Measurements from ENCODE around the gene LYZL1.
"Not testable (repeated sequence)": the region's sequence is repeated elsewhere in the genome, so short reads cannot be mapped to it uniquely, and the experiment has no call there.

Gene LYZL1

GRCh38 chr10:29326299-29326698 is 37.4 kb downstream of the LYZL1 start:
- H3K9ac ChIP-seq (ENCODE audit: low read length), result no peak overlapping the region
- no peak overlapping the region for H3K4me3 ChIP-seq (ENCODE audit: low read length)
- H3K4me1 ChIP-seq (ENCODE audit: control insufficient read depth, insufficient read depth, low read length), result peaks cover 9% of the 10 kb centered on the region
- no peaks in the 10 kb centered on the region for H3K36me3 ChIP-seq (ENCODE audit: control insufficient read depth, insufficient read depth, low read length)
- no peaks in the 10 kb centered on the region for H3K9me3 ChIP-seq (ENCODE audit: control insufficient read depth, low read length)
- no peaks in the 10 kb centered on the region for H3K27me3 ChIP-seq (ENCODE audit: control insufficient read depth, insufficient read depth, low read length)

DNA sequence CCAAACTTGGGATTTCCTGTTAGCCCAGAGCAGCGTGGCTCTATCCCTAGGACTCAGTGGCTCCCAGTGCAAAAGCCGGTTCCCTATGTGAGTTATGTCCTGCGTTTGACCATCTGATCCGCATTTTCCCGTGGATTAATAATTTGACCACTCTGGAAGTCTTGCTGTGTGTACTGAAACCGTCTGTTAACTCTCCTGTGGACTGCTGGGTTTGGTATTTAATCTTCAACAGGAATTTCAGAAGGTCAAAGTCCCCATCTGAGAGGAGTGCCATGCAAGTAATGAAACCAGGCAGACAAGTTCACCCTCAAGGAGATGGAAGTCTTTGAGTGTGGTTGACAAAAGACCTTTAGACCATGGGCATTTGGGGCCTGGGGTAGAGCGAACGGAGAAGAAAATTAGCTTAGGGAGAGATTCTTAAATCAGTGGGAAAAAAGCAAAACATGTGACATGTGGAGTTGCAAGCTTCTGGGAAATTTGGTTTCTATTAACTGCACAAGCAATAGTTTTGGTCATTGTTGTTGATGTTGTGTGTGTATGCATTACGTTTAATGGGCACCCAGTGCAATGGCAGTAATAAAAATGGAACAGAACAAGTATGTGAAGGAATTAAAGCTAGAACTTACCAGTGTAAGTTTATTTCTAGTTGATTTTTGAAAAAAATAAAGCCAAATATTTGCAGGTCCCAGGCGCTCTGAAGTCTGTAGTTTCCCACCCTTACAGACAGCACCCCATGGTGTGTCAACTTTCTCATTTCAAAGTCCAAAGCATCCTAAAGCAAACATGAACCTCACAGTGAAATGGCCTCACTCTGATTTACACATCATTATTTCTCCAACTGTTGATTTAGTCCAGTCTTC is 38.2 kb downstream of the LYZL1 start:
- Histone ChIP-seq H3K9me3 (ENCODE audit: control insufficient read depth, low read length) (no peaks in the 10 kb centered on the region), H3K27me3 (ENCODE audit: control insufficient read depth, insufficient read depth, low read length) (no peaks in the 10 kb centered on the region), H3K36me3 (ENCODE audit: control insufficient read depth, insufficient read depth, low read length) (no peaks in the 10 kb centered on the region), H3K4me3 (ENCODE audit: low read length) (no peak overlapping the region), H3K4me1 (ENCODE audit: control insufficient read depth, insufficient read depth, low read length) (peaks cover 9% of the 10 kb centered on the region), H3K9ac (ENCODE audit: low read length) (no peak overlapping the region)

DNA sequence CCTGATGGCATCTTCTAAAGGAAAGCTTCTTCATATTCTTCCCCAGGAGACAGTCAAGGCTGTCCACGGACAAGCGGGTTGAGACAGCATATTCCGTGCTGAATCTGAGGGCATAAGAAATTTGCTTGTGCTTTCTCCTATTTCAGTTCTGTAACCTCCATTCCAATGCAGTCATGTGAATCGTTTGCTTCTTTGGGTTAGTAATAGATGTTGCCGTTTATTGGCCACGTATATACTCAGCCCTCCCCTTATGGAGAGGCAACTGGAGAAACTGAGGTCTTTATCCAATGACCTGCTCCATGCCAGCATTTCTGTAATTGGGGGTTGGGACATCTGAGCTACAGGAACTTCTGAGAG is 38.9 kb downstream of the LYZL1 start:
- Histone ChIP-seq H3K36me3 (ENCODE audit: control insufficient read depth, insufficient read depth, low read length) (no peaks in the 10 kb centered on the region), H3K27me3 (ENCODE audit: control insufficient read depth, insufficient read depth, low read length) (no peaks in the 10 kb centered on the region), H3K4me3 (ENCODE audit: low read length) (no peak overlapping the region), H3K4me1 (ENCODE audit: control insufficient read depth, insufficient read depth, low read length) (peaks cover 9% of the 10 kb centered on the region), H3K9me3 (ENCODE audit: control insufficient read depth, low read length) (no peaks in the 10 kb centered on the region), H3K9ac (ENCODE audit: low read length) (no peak overlapping the region)

DNA sequence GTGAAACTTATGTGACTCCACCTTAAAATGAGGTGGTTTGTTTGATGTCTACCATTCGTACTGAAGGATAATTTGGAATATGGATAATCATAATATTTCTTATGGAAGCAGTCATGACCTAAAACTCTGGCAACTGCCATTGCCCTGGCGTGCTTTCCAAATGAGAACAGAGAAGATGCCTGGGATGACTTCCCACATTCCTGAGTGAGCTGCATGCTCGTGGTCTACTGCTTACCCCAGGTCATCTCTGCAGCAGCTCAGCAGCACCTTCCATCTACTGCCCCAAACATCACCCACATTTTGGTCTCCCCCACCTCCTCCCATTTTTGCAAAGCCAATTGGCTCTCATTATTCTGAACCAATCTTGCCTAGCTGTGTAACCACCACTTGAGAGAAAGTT is 40.1 kb downstream of the LYZL1 start:
- H3K9me3 ChIP-seq (ENCODE audit: control insufficient read depth, low read length), result no peaks in the 10 kb centered on the region
- H3K27me3 ChIP-seq (ENCODE audit: control insufficient read depth, insufficient read depth, low read length), result no peaks in the 10 kb centered on the region
- H3K4me3 ChIP-seq (ENCODE audit: low read length), result no peak overlapping the region
- no peak overlapping the region for H3K9ac ChIP-seq (ENCODE audit: low read length)
- no peaks in the 10 kb centered on the region for H3K36me3 ChIP-seq (ENCODE audit: control insufficient read depth, insufficient read depth, low read length)
- peaks cover 9% of the 10 kb centered on the region for H3K4me1 ChIP-seq (ENCODE audit: control insufficient read depth, insufficient read depth, low read length)

DNA sequence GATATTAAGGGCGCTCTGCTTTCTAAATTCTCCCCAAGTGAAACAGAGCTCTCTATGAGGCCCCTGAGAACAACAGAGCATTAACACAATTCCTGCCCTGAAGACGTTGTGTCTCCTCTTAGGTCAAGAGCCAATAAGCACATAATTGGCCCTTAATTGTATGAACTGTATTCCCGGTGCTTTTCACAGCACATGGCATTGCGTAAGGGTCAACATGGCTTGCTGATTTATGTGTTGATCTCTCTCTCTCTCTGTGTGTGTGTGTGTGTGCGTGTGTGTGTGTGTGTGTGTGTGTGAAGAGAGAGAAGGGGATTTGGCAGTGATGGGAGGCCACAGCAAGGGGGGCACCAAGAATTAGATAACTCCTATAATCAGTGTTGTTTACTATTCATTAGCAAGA is 40.5 kb downstream of the LYZL1 start:
- Histone ChIP-seq H3K27me3 (ENCODE audit: control insufficient read depth, insufficient read depth, low read length) (no peaks in the 10 kb centered on the region), H3K4me1 (ENCODE audit: control insufficient read depth, insufficient read depth, low read length) (peaks cover 9% of the 10 kb centered on the region), H3K9ac (ENCODE audit: low read length) (no peak overlapping the region), H3K9me3 (ENCODE audit: control insufficient read depth, low read length) (no peaks in the 10 kb centered on the region), H3K4me3 (ENCODE audit: low read length) (no peak overlapping the region), H3K36me3 (ENCODE audit: control insufficient read depth, insufficient read depth, low read length) (no peaks in the 10 kb centered on the region)

DNA sequence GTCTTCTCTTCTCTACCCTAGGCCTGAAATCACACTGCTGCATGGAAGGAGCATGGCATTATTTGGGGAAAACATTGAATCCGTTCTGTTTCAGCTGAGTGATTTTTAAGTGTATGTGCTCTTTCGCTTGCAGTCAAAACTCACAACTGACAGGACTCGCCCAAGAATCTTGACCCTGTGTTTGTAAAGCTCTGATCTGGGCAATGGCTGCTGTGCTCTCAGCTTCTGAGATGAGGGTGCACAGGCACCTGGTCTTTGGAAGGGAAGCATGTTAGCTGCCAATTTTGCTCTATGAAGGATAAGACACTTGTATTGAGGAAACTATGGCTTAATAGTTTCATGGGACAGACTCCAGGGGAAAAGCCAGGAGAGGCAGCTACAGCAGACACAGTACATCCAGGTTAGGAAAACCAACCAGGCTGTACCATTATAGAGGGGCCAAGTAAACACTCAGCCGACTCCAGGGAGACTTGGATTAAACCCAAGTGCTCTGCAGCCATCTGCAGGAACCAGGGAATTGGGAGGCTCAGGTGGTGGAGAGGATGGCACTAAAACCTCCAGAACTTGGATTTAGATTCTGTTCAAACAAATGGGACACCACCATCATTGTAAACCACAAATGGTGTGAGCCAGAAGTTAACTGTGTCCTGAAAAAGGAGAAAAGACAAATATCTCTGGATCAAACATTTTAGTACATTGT is 43.3 kb downstream of the LYZL1 start:
- H3K9me3 ChIP-seq (ENCODE audit: control insufficient read depth, low read length), result no peaks in the 10 kb centered on the region
- H3K27me3 ChIP-seq (ENCODE audit: control insufficient read depth, insufficient read depth, low read length), result no peaks in the 10 kb centered on the region
- H3K4me3 ChIP-seq (ENCODE audit: low read length), result no peak overlapping the region
- H3K36me3 ChIP-seq (ENCODE audit: control insufficient read depth, insufficient read depth, low read length), result no peaks in the 10 kb centered on the region
- peaks cover 1% of the 10 kb centered on the region for H3K4me1 ChIP-seq (ENCODE audit: control insufficient read depth, insufficient read depth, low read length)
- no peak overlapping the region for H3K9ac ChIP-seq (ENCODE audit: low read length)

DNA sequence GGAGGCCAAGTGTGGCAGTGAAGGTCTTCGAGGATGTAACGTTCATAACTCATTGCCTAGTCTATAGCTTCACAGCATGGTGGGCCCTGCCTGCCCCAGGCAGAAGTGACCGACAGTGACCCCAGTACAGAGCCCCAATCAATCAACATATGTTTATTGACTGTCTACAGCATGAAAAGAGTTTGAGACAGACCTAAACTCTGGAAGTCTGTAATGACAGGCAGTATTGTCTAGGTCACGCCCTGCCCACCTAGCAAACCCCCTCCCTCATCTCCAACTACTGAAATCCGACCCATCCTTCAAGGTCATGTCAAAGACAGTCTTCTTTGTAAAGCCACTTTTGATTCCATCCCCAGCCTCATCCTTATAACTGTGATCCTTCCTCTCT is 43.9 kb downstream of the LYZL1 start:
- Histone ChIP-seq H3K4me1 (ENCODE audit: control insufficient read depth, insufficient read depth, low read length) (no peaks in the 10 kb centered on the region), H3K9ac (ENCODE audit: low read length) (no peak overlapping the region), H3K4me3 (ENCODE audit: low read length) (no peak overlapping the region)

GRCh38 chr10:29337526-29337925 is 48.7 kb downstream of the LYZL1 start:
- not testable (repeated sequence) for H3K27me3 ChIP-seq (ENCODE audit: control insufficient read depth, insufficient read depth, low read length)

More for the DNA sequence above, 43.9 kb downstream of the LYZL1 start:
- H3K27me3 ChIP-seq (ENCODE audit: control insufficient read depth, insufficient read depth, low read length), result no peaks in the 10 kb centered on the region
- H3K9me3 ChIP-seq (ENCODE audit: control insufficient read depth, low read length), result no peaks in the 10 kb centered on the region
- no peaks in the 10 kb centered on the region for H3K36me3 ChIP-seq (ENCODE audit: control insufficient read depth, insufficient read depth, low read length)

GRCh38 chr10:29343607-29344038 is 54.8 kb downstream of the LYZL1 start:
- Histone ChIP-seq H3K36me3 (ENCODE audit: control insufficient read depth, insufficient read depth, low read length) (no peaks in the 10 kb centered on the region), H3K4me1 (ENCODE audit: control insufficient read depth, insufficient read depth, low read length) (no peaks in the 10 kb centered on the region), H3K9me3 (ENCODE audit: control insufficient read depth, low read length) (no peaks in the 10 kb centered on the region), H3K9ac (ENCODE audit: low read length) (no peak overlapping the region), H3K4me3 (ENCODE audit: low read length) (no peak overlapping the region), H3K27me3 (ENCODE audit: control insufficient read depth, insufficient read depth, low read length) (peaks cover 3% of the 10 kb centered on the region)

More at GRCh38 chr10:29337526-29337925, 48.7 kb downstream of the LYZL1 start:
- H3K9me3 ChIP-seq (ENCODE audit: control insufficient read depth, low read length); H3K4me1 ChIP-seq (ENCODE audit: control insufficient read depth, insufficient read depth, low read length); H3K4me3 ChIP-seq (ENCODE audit: low read length); H3K36me3 ChIP-seq (ENCODE audit: control insufficient read depth, insufficient read depth, low read length); H3K9ac ChIP-seq (ENCODE audit: low read length): not testable (repeated sequence)

- H3K27me3 ChIP-seq (ENCODE audit: control insufficient read depth, insufficient read depth, low read length), result peaks cover 3% of the 10 kb centered on the region
- no peaks in the 10 kb centered on the region for H3K4me1 ChIP-seq (ENCODE audit: control insufficient read depth, insufficient read depth, low read length)
- H3K36me3 ChIP-seq (ENCODE audit: control insufficient read depth, insufficient read depth, low read length), result no peaks in the 10 kb centered on the region
- H3K9ac ChIP-seq (ENCODE audit: low read length), result no peak overlapping the region
- H3K9me3 ChIP-seq (ENCODE audit: control insufficient read depth, low read length), result no peaks in the 10 kb centered on the region
- H3K4me3 ChIP-seq (ENCODE audit: low read length), result no peak overlapping the region
Measured at GRCh38 chr10:29344073-29344820, 55.4 kb downstream of the LYZL1 start.

DNA sequence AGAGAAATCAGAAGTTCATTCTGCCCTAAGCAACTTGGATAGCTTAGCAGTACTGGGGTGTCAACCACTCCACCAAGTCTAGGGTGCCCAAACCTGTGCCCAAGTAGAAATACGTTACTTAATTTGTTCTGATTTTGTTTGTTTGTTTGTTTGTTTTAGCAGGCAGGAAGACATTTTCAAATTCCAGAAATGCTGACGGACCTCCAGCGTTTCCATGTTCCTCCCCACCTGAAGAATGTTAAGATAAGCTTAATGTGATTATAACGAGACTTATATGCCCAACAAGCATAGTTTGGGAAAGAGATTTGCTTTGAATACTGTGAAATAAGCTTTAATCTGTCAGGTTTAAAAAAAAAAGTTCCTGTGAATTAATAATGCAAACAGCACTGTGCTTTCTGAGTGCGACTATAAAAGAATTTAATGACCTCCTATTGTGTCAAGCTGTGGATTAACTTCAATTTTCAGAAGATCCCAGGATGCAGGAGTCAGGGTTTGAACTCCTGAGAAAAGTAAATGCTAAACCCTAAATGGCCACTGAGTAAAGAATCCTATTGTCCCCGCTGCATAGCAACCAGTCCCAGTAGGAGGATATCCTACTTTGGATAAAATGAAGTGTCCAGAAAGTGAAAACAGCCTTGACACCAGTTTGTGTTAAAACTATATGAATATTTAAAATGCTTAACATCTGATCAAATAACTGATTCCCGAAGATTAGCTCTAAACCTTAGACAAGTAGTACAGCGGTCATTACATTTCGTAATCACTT is 56.5 kb downstream of the LYZL1 start:
- Histone ChIP-seq H3K4me1 (ENCODE audit: control insufficient read depth, insufficient read depth, low read length) (no peaks in the 10 kb centered on the region), H3K36me3 (ENCODE audit: control insufficient read depth, insufficient read depth, low read length) (no peaks in the 10 kb centered on the region)

More for the DNA sequence above, 56.5 kb downstream of the LYZL1 start:
- no peak overlapping the region for H3K9ac ChIP-seq (ENCODE audit: low read length)
- H3K27me3 ChIP-seq (ENCODE audit: control insufficient read depth, insufficient read depth, low read length), result peaks cover 3% of the 10 kb centered on the region
- no peaks in the 10 kb centered on the region for H3K9me3 ChIP-seq (ENCODE audit: control insufficient read depth, low read length)
- H3K4me3 ChIP-seq (ENCODE audit: low read length), result no peak overlapping the region

Data from mucosa of stomach (tissue), 1 donor.